ENCODE data around the gene TAL2. TPM values are rescaled to one million over a fixed set of nuclear protein-coding genes. Genes with fewer than 3 reads are reported as not detected.

Gene TAL2
- total RNA-seq, 4 donors from 2014 or later = 0.55 TPM; not detected in 3

GRCh38 chr9:105663914-105664313, 1.7 kb downstream of the TAL2 start:
- no peak for TF ChIP-seq POLR2A (IDR thresholded peaks at IDR 0.05)
- no peak for TF ChIP-seq CTCF (IDR thresholded peaks at IDR 0.05)
- Histone ChIP-seq H3K27ac (no peak overlapping the region), H3K4me3 (no peak overlapping the region), H3K9me3 (no peaks in the 10 kb centered on the region), H3K4me1 (no peaks in the 10 kb centered on the region), H3K36me3 (no peaks in the 10 kb centered on the region), H3K27me3 (peaks cover 0 to 4% of the 10 kb centered on the region in 2 donors)
- intact Hi-C loops (cut with DNase I; ENCODE audit: low total_unique reads) = no loop called here
- DNase-seq = no peak

- no peak for DNase-seq
- Histone ChIP-seq H3K4me1 (no peaks in the 10 kb centered on the region), H3K27me3 (no peaks in the 10 kb centered on the region), H3K36me3 (no peaks in the 10 kb centered on the region), H3K27ac (no peak overlapping the region), H3K9me3 (no peaks in the 10 kb centered on the region), H3K4me3 (no peak overlapping the region)
- intact Hi-C loops (cut with DNase I; ENCODE audit: low total_unique reads) = no loop called here
- TF ChIP-seq CTCF (IDR thresholded peaks at IDR 0.05) = no peak
- TF ChIP-seq POLR2A (IDR thresholded peaks at IDR 0.05) = no peak
These were observed 5.6 kb downstream of the TAL2 start for GRCh38 chr9:105667867-105668266.

GRCh38 chr9:105670315-105670714, 8.1 kb downstream of the TAL2 start:
- intact Hi-C loops (cut with DNase I; ENCODE audit: low total_unique reads) = no loop called here
- Histone ChIP-seq H3K4me3 (no peak overlapping the region), H3K36me3 (no peaks in the 10 kb centered on the region), H3K27ac (no peak overlapping the region), H3K9me3 (no peaks in the 10 kb centered on the region), H3K4me1 (no peaks in the 10 kb centered on the region), H3K27me3 (no peaks in the 10 kb centered on the region)
- DNase-seq = no peak
- TF ChIP-seq POLR2A (IDR thresholded peaks at IDR 0.05) (no peak), CTCF (IDR thresholded peaks at IDR 0.05) (no peak)

- no peak overlapping the region for H3K4me3 ChIP-seq
- TF ChIP-seq CTCF (IDR thresholded peaks at IDR 0.05) (no peak), POLR2A (IDR thresholded peaks at IDR 0.05) (no peak)
- no peaks in the 10 kb centered on the region for H3K27me3 ChIP-seq
- no peaks in the 10 kb centered on the region for H3K9me3 ChIP-seq
- no peak overlapping the region for H3K27ac ChIP-seq
- H3K4me1 ChIP-seq = no peaks in the 10 kb centered on the region
- no peak for DNase-seq
- intact Hi-C loops (cut with DNase I; ENCODE audit: low total_unique reads) = no loop called here
- H3K36me3 ChIP-seq = no peaks in the 10 kb centered on the region
These were observed 8.5 kb downstream of the TAL2 start for GRCh38 chr9:105670775-105671174.

- Histone ChIP-seq H3K36me3 (no peaks in the 10 kb centered on the region), H3K4me3 (no peak overlapping the region), H3K27ac (no peak overlapping the region), H3K9me3 (no peaks in the 10 kb centered on the region), H3K4me1 (no peaks in the 10 kb centered on the region), H3K27me3 (no peaks in the 10 kb centered on the region)
- intact Hi-C loops (cut with DNase I; ENCODE audit: low total_unique reads) = no loop called here
- DNase-seq = no peak
- TF ChIP-seq POLR2A (IDR thresholded peaks at IDR 0.05) (no peak), CTCF (IDR thresholded peaks at IDR 0.05) (no peak)
These were observed 10.5 kb downstream of the TAL2 start for GRCh38 chr9:105672711-105673234.

All from uterus (tissue), 4 donors.